Activated CD4-positive, alpha-beta T cell treated with anti-CD3 and anti-CD28 coated beads, Interleukin-2, amount 50 U/mL, for 1 hour (primary cell): ENCODE results near the gene PRDX5.

Experiments used
- DNase-seq: peaks from one replicate; pipeline ENCODE4 v3.0.0-alpha.2; 2020

The PRDX5 gene

DNA sequence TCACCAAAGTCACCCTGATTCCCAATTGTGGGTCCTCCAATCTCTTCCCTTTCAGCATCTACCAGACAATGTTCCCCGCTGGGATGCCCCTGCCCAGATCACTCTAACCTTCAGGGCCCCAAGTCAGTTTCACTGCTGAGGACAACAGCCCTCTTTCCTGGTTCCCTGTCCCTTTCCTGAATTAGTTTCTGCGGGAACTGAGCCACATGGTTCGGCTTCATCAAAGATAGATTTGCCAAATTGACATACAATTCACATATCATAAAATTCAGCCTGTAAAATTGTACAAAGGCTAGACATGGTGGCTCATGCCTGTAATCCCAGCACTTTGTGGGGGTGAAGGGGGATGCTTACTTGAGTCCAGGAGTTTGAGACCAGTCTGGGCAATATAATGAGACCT, 10.1 kb downstream of the PRDX5 start:
- no peak for DNase-seq

DNA sequence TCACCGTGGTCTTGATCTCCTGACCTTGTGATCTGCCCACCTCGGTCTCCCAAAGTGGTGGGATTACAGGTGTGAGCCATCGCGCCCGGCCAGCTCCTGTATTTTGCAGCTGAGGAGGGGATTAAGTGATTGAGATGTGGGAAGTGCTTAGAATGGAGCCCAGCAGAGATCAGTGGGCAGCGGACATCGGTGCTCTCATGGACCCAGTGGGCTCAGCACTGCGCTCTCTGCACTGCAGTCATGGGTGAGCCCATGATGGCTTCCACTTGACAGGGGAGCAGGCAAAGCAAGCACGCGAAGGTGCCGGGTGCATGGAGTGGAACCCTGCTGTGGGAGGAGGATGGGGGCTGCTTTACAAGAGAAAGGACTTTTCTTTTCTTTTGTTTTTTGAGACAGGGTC, 13.0 kb downstream of the PRDX5 start:
- DNase-seq, result no peak

DNA sequence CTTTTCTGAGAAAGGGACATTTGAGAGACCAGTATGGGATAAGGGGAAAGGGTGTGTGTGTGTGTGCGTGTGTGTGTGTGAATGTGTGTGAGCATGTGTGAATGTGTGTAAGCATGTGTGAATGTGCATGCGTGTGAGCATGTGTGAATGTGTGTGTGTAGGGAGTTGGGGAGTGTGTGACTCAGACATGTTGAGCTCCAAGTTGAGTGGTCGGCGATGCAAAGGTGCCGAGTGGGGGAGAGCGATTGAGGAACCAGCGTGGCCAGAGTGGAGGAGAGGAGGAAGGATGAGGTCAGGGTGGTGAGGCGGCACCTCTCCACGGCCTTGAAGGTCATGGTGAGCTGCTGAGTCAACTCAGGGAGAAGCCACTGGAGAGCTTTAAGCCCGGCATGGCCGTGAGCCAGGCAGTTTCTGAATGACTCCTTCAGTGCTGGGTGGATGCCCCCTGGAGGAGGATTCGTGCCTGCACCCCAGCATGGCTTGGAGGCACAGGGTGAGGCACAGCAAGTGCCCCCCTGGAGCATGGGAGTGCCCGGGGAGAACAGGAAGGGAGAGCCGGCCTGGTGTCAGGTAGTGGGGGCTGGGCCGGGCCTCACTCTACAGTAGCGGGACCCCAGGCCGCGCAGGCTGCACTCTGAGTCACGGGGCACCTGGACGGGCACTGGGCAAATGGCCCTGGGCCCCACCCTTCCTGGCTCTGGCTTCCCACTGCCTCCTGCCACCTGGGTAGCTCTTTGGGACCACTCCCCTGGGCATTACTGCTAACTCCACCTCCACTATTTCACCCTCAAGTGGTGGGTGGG, 13.8 kb downstream of the PRDX5 start:
- DNase-seq, result peak; percentile 63

DNA sequence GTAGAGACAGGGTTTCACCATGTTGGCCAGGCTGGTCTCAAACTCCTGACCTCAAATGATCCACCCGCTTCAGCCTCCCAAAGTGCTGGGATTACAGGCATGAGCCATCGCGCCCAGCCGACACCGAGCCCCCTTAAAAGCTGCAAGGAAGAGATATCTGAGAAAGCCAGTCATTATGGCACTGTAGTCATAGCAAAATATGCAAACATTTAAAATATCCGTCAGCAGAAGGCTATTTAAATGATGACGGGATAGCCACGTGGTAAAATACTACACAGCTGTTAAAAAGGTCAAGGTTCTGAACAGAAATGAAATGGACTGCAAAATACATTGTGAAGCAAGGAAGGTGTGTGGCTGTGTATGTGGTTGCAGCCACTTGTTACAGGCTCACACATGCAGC, 15.6 kb downstream of the PRDX5 start:
- DNase-seq, result no peak

DNA sequence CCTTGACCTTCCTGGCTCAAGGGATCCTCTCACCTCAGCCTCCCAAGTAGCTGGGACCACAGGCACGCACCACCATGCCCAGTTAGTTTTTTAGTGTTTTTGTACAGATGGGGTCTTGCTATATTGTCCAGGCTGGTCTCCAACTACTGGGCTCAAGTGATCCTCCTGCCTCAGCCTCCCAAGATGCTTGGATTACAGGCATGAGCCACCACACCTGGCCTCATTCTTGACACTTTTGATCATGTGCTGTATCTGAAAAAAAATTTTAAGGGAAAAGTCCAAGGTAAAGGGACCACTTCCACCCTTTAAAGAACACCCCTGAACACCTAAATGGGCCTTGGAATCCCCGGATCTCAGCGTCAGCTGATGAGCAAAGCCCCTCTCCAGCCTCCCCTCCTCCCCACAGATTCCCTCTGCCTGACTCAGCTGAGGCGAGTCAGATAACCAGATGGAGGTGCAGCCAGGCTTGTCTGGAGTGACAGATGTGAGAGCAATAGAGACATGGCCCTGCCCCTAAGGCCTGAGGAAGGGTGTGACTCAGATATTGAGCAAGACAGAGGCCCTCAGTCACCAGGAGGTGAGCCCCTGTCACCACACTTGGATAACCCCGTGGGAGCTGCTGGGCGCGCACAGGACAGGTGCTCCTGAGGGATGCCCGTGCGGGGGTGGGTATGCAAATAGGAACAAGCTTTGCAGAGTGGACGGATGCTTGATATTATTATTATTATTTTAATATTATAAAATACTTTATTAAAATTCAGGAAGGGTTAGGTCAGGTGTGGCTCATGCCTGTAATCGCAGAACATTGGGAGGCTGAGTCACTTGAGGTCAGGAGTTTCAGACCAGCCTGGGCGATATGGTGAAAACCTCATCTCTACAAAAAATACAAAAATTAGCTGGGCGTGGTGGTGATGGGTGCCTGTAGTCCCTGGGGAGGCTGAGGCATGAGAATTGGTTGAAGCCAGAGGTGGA, 17.1 kb downstream of the PRDX5 start:
- no peak for DNase-seq

DNA sequence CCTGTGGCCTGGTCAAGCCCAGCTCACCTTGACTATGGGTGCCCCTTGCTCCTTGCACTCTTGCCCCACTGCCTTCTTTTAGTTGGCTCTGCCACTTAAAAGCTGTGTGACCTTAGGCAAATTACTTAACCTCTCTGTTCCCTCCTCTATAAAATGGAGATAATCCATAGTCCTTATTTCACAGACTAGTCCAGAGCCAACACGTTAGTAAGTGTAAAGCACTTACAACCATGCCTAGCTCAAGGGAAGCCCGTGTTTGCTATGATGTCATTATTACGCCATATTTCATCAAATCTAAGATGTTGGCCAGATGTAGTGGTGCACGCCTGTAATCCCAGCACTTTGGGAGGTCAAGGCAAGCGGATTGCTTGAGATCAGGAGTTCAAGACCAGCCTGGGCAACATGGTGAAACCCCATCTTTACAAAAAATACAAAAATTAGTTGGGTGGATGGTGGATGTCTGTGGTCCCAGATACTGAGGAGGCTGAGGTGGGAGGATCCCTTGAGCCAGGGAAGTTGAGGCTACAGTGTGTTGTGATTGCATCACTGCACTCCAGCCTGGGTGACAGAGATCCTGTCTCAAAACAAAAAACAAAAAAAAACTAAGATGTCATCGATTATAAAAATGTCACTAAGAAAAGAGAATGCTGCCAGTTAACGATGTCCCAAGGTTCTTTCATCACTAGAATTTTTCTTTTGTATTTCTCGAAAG, 19.8 kb downstream of the PRDX5 start:
- DNase-seq, result no peak

DNA sequence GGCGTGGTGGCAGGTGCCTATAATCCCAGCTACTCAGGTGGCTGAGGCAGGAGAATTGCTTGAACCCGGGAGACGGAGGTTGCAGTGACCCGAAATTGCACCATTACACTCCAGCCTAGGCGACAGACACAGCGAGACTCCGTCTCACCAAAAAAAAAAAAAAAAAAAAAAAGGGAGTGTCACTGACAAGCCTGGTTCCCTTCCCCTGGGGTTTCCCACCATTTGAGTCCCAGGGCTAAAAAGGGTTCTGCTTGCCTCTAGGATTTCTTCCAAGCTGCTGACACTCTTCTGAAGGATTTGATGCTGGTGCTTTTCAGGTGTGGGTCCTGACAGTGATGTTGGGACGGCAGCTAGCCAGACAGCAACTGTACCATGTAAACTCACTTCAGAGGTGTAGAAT, 20.8 kb downstream of the PRDX5 start:
- DNase-seq, result no peak

DNA sequence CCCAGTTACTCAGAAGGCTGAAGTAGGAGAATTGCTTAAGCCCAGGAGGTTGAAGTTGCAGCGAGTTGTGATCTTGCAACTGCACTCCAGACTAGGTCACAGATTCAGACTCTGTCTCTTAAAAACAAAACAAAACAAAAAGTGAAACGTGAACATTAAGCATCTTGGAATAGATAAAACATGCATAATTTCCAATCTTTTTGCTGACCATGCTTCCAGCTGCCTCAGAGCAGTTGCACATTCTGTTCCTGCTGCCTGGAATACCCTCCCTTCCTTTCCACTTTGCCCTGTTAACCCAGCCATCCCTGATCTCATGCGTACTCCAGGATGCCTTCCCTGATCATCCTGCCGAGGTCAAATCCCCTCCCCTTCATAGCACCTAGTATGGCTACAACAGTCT, 21.4 kb downstream of the PRDX5 start:
- DNase-seq, result no peak

DNA sequence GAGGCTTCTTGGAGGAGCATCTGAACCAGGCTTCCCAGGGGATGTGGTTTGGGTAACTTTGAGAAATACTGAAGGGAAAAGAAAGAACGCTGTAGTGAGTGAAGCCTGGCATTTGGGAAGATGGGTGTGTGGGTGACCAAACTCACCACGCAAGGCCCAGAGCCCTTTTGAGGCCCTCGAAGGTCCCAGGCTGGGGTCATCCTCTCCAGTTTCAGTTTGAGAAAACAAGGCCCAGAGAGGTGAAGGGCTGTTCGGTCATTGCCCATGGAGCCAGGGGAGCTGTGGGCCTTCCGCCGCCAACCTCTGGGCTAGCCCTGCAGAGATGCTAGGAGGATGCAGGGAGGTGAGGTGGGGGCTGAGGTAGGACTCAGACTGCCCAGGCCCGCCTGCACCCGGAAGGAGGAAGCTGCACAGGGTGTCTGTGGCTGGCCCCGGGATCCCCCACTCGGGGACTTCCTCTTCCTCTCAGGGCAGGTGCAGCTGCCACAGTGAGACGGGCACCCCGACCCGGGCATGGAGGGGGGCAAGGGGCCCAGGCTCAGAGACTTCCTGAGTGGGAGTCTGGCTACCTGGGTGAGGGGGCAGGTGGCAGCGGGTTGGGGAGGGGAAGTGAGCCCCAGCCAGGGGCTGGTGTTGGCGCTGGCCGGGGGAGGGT, 22.0 kb downstream of the PRDX5 start, which contains the start of gene CCDC88B:
Gene CCDC88B, plus strand, starts transcription at position 451 of the 655 bp plus-strand sequence. Its CDS starts 63 bp downstream, at position 514.
- DNase-seq, result peak; percentile 82

DNA sequence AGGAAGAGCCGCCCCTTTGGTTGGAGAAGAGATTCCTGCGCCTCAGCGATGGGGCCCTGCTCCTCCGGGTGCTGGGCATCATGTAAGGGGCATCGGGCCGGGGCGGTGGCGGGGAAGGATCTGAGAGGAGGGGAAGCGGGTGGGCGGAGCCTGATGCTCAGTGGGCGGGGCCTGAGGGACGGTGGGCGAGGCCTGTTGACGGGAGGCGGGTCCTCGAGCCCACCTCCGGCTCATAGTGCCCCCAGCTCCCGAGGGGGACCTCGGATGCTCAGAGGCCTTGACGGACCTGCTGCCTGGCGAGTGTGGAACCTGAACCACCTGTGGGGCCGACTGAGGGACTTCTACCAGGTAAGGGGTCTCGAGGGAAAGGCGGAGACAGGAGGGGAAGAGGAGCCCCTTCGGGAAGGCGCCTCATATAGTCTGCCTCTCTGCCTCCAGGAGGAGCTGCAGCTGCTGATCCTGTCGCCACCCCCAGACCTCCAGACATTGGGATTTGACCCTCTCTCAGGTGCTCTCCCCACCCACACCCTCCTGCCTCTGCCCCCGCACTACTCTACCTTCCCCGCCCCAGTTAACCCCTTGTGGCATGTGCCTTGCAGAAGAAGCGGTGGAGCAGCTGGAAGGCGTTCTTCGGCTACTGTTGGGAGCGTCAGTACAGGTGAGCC, 22.9 kb downstream of the PRDX5 start:
- DNase-seq, result peak; percentile 76

DNA sequence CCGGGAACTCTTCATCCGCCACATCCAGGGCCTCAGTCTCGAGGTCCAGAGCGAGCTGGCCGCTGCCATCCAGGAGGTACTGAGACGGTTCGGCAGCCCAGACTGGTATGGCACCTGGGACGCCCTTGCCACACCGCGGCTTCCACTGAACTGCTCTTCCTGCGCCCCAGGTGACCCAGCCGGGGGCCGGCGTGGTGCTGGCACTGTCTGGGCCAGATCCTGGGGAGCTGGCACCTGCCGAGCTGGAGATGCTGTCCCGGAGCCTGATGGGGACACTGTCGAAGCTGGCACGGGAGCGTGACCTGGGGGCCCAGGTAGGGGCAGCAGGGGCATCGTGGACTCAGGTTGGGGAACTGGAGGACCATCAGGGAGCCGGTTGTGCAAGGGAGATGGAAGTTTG, 23.5 kb downstream of the PRDX5 start:
- no peak for DNase-seq

DNA sequence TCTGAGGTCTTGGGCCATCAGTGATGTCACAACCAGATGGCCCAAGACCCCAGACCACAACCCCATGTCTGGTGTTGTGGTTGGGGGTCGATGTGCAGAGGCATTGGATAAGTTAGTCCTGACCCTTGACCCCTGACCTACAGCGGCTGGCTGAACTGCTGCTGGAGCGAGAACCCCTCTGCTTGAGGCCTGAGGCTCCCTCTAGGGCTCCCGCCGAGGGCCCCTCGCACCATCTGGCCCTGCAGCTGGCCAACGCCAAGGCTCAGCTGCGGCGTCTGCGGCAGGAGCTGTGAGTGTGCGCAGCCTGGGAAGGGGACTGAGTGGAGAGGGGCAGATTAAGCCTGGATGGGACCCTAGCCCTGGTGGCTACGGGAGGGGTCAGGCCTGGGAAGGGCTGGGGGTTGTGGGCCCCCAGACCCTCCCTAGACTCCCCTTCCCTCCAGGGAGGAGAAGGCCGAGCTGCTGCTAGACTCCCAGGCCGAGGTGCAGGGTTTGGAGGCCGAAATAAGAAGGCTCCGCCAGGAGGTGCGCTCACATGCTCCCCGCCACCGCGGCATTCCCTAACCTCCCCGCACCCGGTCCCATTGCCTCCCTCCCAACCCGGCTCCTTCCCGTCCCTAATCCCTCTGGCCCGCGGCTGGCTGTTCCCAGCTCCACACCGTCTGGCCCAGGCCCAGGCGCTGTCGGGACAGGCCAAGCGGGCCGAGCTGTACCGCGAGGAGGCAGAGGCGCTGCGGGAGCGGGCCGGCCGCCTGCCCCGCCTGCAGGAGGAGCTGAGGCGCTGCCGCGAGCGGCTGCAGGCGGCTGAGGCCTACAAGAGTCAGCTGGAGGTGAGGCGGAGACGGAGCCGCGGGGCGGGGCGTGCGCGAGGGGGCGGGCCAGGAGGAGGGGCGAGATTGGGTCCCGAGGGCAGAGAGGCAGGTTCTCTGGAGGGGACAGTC, 24.2 kb downstream of the PRDX5 start:
- peak; percentile 92 for DNase-seq

DNA sequence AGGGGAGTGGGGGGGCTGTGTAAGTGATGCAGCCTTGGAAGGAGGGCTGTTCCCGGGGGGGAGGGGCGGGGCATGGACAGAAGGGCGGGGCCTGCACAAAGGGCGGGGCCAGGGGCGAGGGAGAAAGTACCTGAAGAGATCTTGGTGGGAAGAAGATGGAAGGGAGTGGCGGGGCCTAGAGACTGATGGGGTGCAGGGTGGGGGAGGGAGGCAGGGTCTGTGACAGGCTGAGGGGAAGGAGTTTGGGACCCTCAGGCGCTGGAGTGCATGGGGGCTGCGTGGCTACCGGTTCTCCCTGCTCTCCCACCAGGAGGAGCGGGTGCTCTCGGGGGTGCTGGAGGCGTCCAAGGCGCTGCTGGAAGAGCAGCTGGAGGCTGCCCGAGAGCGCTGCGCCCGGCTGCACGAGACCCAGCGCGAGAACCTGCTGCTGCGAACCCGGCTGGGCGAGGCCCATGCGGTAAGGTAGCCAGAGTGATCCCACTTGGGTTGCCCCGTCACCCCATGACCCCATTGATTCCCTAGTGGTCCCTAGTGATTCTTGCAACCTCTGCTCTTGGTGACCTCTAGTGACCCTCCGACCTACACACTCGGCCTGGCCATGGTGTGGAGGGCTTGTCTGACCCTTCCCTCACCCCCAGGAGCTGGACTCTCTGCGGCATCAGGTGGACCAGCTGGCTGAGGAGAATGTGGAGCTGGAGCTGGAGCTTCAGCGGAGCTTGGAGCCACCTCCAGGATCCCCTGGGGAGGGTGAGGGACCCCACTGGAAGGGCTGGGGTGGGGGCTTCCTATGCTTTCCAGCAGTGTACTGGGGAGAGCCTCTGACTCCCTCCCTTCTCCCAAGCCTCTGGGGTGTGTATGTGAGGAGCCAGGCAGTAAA, 25.2 kb downstream of the PRDX5 start:
- DNase-seq, result no peak

DNA sequence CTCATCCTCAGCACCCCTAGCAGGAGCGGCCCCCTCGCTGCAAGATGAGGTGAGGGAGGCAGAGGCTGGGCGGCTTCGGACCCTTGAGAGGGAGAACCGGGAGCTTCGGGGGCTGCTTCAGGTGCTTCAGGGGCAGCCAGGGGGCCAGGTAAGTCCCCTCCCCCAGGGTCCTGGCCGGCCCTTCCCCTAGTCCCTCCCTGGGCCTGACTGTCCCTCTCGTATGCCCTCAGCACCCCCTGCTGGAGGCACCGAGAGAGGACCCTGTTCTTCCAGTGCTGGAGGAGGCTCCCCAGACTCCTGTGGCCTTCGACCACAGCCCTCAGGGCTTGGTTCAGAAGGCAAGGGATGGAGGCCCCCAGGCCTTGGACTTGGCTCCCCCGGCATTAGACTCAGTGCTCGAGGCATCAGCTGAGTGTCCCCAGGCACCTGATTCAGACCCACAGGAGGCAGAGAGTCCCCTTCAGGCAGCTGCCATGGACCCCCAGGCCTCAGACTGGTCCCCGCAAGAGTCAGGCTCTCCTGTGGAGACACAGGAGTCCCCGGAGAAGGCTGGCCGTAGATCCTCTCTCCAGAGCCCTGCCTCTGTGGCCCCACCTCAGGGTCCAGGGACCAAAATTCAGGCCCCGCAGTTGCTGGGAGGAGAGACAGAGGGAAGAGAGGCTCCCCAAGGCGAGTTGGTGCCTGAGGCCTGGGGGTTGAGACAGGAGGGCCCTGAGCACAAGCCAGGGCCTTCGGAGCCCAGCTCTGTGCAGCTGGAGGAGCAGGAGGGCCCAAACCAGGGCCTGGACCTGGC, 26.0 kb downstream of the PRDX5 start:
- no peak for DNase-seq

DNA sequence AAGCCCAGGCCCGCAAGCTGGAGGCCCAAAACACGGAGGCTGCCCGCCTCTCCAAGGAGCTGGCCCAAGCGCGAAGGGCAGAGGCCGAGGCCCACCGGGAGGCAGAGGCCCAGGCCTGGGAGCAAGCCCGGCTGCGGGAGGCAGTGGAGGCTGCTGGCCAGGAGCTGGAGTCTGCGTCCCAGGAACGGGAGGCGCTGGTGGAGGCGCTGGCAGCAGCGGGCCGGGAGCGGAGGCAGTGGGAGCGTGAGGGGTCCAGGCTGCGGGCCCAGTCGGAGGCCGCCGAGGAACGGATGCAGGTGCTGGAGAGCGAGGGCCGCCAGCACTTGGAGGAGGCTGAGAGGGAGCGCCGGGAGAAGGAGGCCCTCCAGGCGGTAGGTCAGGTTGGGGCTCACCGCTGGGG, 26.9 kb downstream of the PRDX5 start:
- DNase-seq, result no peak

DNA sequence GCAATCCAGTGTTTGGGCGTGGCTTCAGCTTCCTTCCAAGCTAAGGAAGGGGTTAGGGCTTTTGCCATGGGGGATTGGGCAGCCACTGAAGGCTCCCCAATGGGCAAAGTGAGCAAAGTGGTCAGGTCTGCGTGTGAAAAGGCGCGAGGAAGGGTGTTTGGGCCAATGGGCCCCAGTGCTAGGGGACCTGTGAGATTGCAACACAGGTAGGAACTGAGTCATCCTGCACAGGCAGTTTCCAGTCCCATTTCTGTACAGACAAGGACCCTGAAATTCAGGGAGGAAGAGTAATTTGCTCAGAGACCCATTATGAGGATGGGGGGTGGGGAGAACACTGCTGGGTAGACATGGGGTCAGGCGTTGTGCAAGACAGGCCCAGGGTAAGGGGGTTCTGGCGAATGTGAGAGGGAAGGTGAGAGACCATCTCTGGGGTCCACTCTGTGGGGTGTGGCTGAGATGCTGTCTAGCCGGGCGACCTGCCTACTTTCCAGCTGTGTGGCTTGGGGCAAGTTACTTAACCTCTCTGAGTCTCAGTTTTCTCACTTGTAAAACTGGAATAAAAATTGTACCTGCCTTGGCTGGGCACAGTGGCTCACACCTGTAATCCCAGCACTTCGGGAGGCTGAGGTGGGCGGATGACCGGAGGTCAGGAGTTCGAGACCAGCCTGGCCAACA, 29.4 kb downstream of the PRDX5 start:
- no peak for DNase-seq

DNA sequence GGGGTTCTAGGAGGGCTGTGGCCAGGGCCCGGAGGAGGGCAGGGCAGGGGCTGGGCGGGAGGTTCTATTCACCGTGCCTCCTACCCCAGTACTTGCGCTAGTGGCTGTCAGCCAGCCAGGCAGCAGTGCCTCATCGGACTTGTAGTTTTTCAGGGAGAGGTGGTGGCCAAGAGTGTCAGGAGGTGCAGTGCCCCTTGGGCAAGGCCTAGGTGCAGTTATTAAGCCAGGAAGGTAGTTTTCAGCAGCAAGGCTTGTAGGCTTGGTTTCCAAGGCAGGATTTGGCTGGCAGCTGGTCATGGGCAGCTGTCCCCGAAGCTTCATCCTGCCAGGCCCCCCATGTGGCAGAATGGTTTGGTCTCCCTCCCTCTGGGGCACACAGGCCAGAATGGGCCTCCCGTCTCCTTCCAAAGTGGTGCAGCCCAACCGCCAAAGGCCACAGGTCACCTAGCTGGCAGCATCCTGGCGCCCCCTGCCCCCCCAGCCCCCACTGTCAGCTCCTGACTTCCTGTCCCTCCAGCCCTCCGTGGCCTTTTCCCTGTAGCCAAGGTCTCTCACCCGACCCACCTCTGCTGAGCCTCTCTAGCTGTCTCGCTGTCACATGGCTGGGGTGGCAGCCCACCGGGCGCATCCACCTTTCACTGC, 30.6 kb downstream of the PRDX5 start:
- no peak for DNase-seq

DNA sequence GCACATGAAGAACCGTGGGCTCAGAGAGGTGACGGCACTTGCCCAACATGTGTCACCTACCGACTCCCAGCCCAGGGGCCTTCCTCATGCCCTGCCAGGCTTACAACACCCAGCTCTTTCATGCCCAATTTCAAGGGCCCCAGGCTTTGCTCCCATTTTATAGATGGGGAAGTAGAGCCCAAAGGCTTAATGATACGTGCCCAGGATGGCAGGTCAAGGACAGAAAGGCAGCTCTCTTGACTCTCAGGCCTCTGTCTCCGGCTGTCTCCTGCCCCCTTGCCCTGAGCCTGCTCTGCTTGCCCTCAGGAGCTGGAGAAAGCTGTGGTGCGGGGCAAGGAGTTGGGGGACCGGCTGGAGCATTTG, 31.1 kb downstream of the PRDX5 start:
- no peak for DNase-seq
